ENCODE results near the gene EFNA2.

Gene EFNA2

GRCh38 chr19:1249298-1249989, 36.2 kb upstream of the EFNA2 start:
- DNase-seq: peak; percentile 77 to 82

GRCh38 chr19:1249990-1250436, 35.7 kb upstream of the EFNA2 start:
- DNase-seq: no peak

- peak in 1 of 2 experiments; percentile 21 for DNase-seq
Observed at GRCh38 chr19:1250437-1251260, 35.0 kb upstream of the EFNA2 start.

- DNase-seq: no peak
Observed at GRCh38 chr19:1251330-1252220, 34.1 kb upstream of the EFNA2 start.

- DNase-seq: no peak
Observed at GRCh38 chr19:1252221-1252820, 33.4 kb upstream of the EFNA2 start.

- DNase-seq: no peak
Observed at GRCh38 chr19:1252821-1253513, 32.7 kb upstream of the EFNA2 start.

GRCh38 chr19:1253514-1254080, 32.1 kb upstream of the EFNA2 start:
- no peak for DNase-seq

- no peak for DNase-seq
Observed at GRCh38 chr19:1254081-1254527, 31.6 kb upstream of the EFNA2 start.

- DNase-seq: no peak
Observed at GRCh38 chr19:1254530-1255185, 31.0 kb upstream of the EFNA2 start.

- no peak for DNase-seq
Observed at GRCh38 chr19:1255186-1256161, 30.2 kb upstream of the EFNA2 start.

GRCh38 chr19:1256646-1257474, 28.8 kb upstream of the EFNA2 start:
- DNase-seq: no peak

- no peak for DNase-seq
Observed at GRCh38 chr19:1257475-1258162, 28.1 kb upstream of the EFNA2 start.

- no peak for DNase-seq
Observed at GRCh38 chr19:1258163-1258492, 27.5 kb upstream of the EFNA2 start.

GRCh38 chr19:1258707-1259205, 26.9 kb upstream of the EFNA2 start:
- DNase-seq: no peak

GRCh38 chr19:1259206-1259875, 26.3 kb upstream of the EFNA2 start:
- DNase-seq: no peak

GRCh38 chr19:1259876-1260748, 25.6 kb upstream of the EFNA2 start:
- DNase-seq: no peak
